NCI-H2171 (cell line): Measurements from ENCODE around the gene FKBP11.
"Not testable (repeated sequence)": the region's sequence is repeated elsewhere in the genome, so short reads cannot be mapped to it uniquely, and the experiment has no call there.

ENCODE experiments used
- DNase-seq: peaks from one replicate; lab custom pipeline; 2025; lab: John Stamatoyannopoulos, UW

FKBP11 gene

GRCh38 chr12:48954841-48955501, 29.7 kb upstream of the FKBP11 start:
- no peak for DNase-seq

GRCh38 chr12:48954061-48954460, 28.8 kb upstream of the FKBP11 start:
- no peak for DNase-seq

GRCh38 chr12:48952691-48953090, 27.4 kb upstream of the FKBP11 start:
- DNase-seq, result no peak

- DNase-seq, result no peak
Observed at GRCh38 chr12:48947727-48948126, 22.4 kb upstream of the FKBP11 start.

- DNase-seq, result no peak
Observed at GRCh38 chr12:48946943-48947342, 21.7 kb upstream of the FKBP11 start.

- DNase-seq, result peak; percentile 48
Observed at GRCh38 chr12:48946205-48946604, 20.9 kb upstream of the FKBP11 start.

GRCh38 chr12:48943221-48943620, 17.9 kb upstream of the FKBP11 start:
- DNase-seq, result no peak

- DNase-seq, result no peak
Observed at GRCh38 chr12:48940181-48940580, 14.9 kb upstream of the FKBP11 start.

- DNase-seq, result no peak
Observed at GRCh38 chr12:48938805-48939204, 13.5 kb upstream of the FKBP11 start.

GRCh38 chr12:48937170-48937569, 11.9 kb upstream of the FKBP11 start:
- no peak for DNase-seq

GRCh38 chr12:48936379-48936979, 11.2 kb upstream of the FKBP11 start:
- peak; percentile 8 for DNase-seq

- no peak for DNase-seq
Observed at GRCh38 chr12:48934312-48934706, 9.0 kb upstream of the FKBP11 start.

GRCh38 chr12:48933664-48934311, 8.5 kb upstream of the FKBP11 start:
- DNase-seq, result no peak

GRCh38 chr12:48932878-48933277, 7.6 kb upstream of the FKBP11 start:
- no peak for DNase-seq

GRCh38 chr12:48930475-48930874, 5.2 kb upstream of the FKBP11 start:
- DNase-seq, result no peak

- no peak for DNase-seq
Observed at GRCh38 chr12:48929551-48929950, 4.3 kb upstream of the FKBP11 start.

GRCh38 chr12:48927261-48927660, 2.0 kb upstream of the FKBP11 start:
- no peak for DNase-seq

GRCh38 chr12:48924617-48925303, 532 bp downstream of the FKBP11 start:
- peak; percentile 55 for DNase-seq

- DNase-seq, result no peak
Observed at GRCh38 chr12:48923117-48923516, 2.2 kb downstream of the FKBP11 start.

- no peak for DNase-seq
Observed at GRCh38 chr12:48917857-48918537, 7.3 kb downstream of the FKBP11 start.

GRCh38 chr12:48910196-48910595, 15.1 kb downstream of the FKBP11 start:
- no peak for DNase-seq

- not testable (repeated sequence) for DNase-seq
Observed at GRCh38 chr12:48909698-48910097, 15.6 kb downstream of the FKBP11 start.
